ENCODE results near the gene DROSHA.

Gene DROSHA

DNA sequence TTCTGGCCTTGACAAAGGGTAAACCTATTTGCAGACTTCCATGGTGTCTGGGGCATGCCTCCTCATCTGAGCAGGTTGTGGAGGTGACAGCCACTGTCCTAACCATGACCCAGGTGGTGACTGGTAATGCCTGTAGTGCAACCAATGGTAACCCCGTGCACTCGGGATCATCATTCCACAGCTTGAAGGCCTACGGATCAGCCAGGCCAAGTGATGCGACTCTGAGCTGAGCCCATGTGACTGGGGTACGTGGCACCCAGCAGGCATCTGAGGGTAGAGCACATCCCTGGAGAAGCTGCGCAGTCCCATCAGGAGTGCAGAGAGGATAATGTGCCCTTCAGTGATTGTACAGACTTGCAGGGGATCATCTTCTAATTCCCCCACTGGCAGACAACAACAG lies 35.0 kb downstream of the DROSHA start:
- Histone ChIP-seq H3K36me3 (peaks cover 97 to 100% (median 99%) of the 10 kb centered on the region in 11 experiments), H3K4me1 (no peaks in the 10 kb centered on the region), H3K27me3 (no peaks in the 10 kb centered on the region), H4K20me1 (peaks cover 0 to 4% (median 0%) of the 10 kb centered on the region in 11 experiments; a peak in 1 of 22 replicates), H3K4me3 (no peak overlapping the region), H3K9ac (no peak overlapping the region), H3K27ac (no peak overlapping the region), H3K9me3 (replicated peaks in 1 of 11) (no peaks in the 10 kb centered on the region), H3K4me2 (no peak overlapping the region)
- no peak for TF ChIP-seq Cebpa-rat (IDR thresholded peaks at IDR 0.05)

DNA sequence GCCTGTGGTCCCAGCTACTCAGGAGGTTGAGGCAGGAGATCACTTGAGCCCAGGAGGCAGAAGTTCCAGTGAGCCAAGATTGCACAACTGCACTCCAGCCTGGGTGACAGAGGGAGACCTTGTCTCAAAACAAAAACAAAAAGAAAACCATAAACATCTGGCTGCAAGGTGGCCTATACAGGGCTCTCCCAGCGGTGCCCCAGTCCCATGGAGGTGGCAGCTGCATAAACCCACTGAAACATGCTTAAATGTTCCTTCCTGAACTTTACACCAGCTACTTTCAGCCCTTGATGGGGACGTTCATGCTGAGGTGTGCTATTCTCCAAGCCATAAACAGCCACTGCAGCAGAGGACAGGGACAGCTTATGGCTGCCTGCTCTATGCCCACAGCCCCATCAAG lies 35.6 kb downstream of the DROSHA start:
- no peaks in the 10 kb centered on the region for H3K27me3 ChIP-seq
- no peaks in the 10 kb centered on the region for H3K9me3 ChIP-seq (replicated peaks in 1 of 11)
- H3K27ac ChIP-seq = no peak overlapping the region
- H4K20me1 ChIP-seq = peaks cover 0 to 4% (median 0%) of the 10 kb centered on the region in 11 experiments; a peak in 1 of 22 replicates
- no peak for TF ChIP-seq Cebpa-rat (IDR thresholded peaks at IDR 0.05)
- H3K4me2 ChIP-seq = no peak overlapping the region
- no peaks in the 10 kb centered on the region for H3K4me1 ChIP-seq
- no peak overlapping the region for H3K4me3 ChIP-seq
- H3K9ac ChIP-seq = no peak overlapping the region
- peaks cover 97 to 100% (median 99%) of the 10 kb centered on the region in 11 experiments for H3K36me3 ChIP-seq

DNA sequence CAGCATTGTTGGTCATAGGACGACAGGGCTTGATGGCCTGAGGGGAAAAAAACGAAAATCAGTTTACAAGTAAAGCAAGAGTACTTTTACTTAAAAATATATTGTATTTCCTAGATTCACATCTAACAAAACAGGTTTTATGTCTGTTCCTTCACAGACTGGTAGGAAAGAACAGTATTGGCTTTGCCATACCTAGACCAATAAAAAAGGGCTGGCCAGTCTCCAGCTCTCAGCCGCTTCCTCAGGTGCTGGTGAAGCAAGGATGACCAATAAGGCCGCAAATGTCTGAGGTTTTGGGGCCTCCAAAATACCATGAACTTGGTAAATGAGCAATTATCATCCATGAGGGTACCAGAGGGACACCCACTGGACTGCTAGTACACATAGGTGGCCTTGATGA lies 36.6 kb downstream of the DROSHA start:
- Histone ChIP-seq H4K20me1 (peaks cover 0 to 4% (median 0%) of the 10 kb centered on the region in 11 experiments; a peak in 1 of 22 replicates), H3K4me3 (no peak overlapping the region), H3K9me3 (replicated peaks in 1 of 11) (no peaks in the 10 kb centered on the region), H3K36me3 (peaks cover 97 to 100% (median 99%) of the 10 kb centered on the region in 11 experiments), H3K4me2 (no peak overlapping the region), H3K4me1 (no peaks in the 10 kb centered on the region), H3K9ac (no peak overlapping the region), H3K27me3 (no peaks in the 10 kb centered on the region), H3K27ac (no peak overlapping the region)
- TF ChIP-seq Cebpa-rat (IDR thresholded peaks at IDR 0.05) = no peak

DNA sequence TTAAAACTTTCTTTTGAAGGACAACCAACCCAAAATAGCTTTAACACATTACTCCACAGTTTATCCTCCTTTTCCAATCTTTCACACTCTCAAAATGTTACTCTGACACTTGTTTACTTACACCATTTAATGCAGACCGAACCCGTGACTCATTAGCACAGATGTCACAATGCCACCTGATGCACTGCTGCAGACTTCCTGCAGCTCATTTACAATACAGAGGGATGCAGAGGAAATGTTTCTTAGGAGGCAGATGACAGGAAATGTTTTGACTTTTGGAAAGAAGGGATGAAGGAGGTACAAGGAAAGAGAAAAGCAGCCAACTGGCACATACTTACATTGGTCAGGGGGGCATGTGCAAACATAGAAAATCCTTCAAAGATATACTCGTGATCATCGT lies 39.0 kb downstream of the DROSHA start:
- Histone ChIP-seq H3K4me3 (no peak overlapping the region), H3K27ac (no peak overlapping the region), H4K20me1 (no peaks in the 10 kb centered on the region), H3K4me1 (no peaks in the 10 kb centered on the region), H3K9ac (no peak overlapping the region), H3K27me3 (no peaks in the 10 kb centered on the region), H3K4me2 (no peak overlapping the region), H3K36me3 (peaks cover 93 to 100% (median 99%) of the 10 kb centered on the region in 11 experiments), H3K9me3 (replicated peaks in 1 of 11) (no peaks in the 10 kb centered on the region)
- no peak for TF ChIP-seq Cebpa-rat (IDR thresholded peaks at IDR 0.05)

DNA sequence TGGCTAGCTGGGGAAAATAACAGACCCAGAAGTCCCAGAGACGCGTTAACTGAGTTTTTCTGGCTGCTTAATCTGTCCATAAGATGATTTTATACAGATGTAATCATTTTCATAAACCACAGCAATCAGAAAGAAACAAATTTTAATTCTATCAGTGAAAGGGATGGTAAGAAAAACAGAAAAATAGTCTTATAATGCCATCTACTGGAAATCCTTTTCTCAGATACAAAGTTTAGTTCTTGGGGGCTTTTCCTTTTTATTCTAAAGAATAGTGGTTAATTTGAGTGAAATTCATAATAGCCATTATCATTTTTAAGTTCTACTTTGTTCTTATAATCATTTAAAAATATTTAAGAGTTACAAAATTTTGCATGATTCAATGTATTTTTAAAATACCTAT lies 44.4 kb downstream of the DROSHA start:
- Histone ChIP-seq H4K20me1 (no peaks in the 10 kb centered on the region), H3K4me2 (no peak overlapping the region), H3K9ac (no peak overlapping the region), H3K27ac (no peak overlapping the region), H3K27me3 (no peaks in the 10 kb centered on the region), H3K4me1 (no peaks in the 10 kb centered on the region), H3K36me3 (peaks cover 75 to 100% (median 93%) of the 10 kb centered on the region in 11 experiments), H3K4me3 (no peak overlapping the region), H3K9me3 (replicated peaks in 1 of 11) (no peaks in the 10 kb centered on the region)
- TF ChIP-seq Cebpa-rat (IDR thresholded peaks at IDR 0.05) = no peak

DNA sequence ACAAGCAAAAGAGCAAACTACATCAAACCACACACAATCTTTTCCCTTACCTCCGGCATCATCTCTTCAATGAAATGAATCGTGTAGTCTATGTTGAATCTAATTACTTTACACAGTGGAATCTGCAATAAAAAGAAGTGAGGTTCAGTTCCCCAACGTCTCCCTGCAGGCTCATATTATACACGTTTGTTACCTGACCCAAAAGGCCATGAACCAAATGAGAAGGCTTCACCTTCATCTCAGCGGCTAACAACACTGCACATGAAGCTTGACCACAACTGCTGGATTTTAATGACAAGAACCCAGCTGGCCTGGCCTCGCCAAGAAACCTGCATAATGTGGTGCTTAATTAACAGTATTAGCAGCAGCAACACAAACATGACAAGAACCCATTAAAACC lies 45.5 kb downstream of the DROSHA start:
- Histone ChIP-seq H3K27me3 (no peaks in the 10 kb centered on the region), H3K36me3 (peaks cover 75 to 100% (median 93%) of the 10 kb centered on the region in 11 experiments), H3K9me3 (replicated peaks in 1 of 11) (no peaks in the 10 kb centered on the region), H3K27ac (no peak overlapping the region), H3K4me2 (no peak overlapping the region), H3K4me1 (no peaks in the 10 kb centered on the region), H3K9ac (no peak overlapping the region), H4K20me1 (no peaks in the 10 kb centered on the region), H3K4me3 (no peak overlapping the region)
- no peak for TF ChIP-seq Cebpa-rat (IDR thresholded peaks at IDR 0.05)

DNA sequence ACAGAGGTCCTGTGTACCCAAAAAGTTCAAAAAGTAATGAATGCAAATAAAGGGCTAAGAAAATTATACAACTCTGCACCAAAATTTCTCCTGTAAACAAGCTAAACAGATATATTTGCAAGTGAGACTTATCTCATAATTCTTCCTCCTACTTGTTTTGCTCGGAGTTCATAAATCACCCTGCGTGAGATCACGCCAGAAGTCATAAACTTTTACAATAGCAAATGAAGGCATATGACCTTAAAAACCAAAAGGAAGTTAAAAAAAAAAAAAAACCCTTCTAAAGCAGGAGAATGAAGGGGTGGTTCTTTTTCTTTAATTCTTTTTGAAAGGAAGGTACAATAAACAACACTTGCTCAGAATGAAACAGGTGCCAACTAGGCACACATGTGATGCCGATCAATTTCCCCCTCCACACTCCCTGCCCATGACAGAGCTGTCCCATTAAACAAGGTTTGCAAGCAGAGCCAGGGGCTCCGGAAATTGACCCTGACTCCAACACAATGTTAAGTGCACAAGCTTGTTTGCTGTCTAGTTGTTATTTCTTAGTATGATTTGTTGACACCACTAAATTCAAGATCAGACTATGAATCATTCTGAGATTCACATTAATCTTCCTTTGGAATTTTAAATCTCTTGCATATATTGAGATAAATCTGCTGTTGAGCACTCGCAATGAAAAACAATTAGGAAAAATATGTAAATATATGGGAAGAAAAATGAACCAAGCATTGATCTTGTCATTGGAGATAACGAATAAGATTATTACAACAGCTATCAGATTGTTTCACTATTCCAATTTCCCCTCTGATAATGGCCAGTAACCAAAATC lies 46.3 kb downstream of the DROSHA start:
- no peak overlapping the region for H3K9ac ChIP-seq
- H3K9me3 ChIP-seq (replicated peaks in 1 of 11) = no peaks in the 10 kb centered on the region
- no peaks in the 10 kb centered on the region for H4K20me1 ChIP-seq
- no peaks in the 10 kb centered on the region for H3K27me3 ChIP-seq
- no peak overlapping the region for H3K27ac ChIP-seq
- H3K4me1 ChIP-seq = no peaks in the 10 kb centered on the region
- peaks cover 73 to 99% (median 91%) of the 10 kb centered on the region in 11 experiments for H3K36me3 ChIP-seq
- no peak for TF ChIP-seq Cebpa-rat (IDR thresholded peaks at IDR 0.05)
- no peak overlapping the region for H3K4me2 ChIP-seq
- H3K4me3 ChIP-seq = no peak overlapping the region

DNA sequence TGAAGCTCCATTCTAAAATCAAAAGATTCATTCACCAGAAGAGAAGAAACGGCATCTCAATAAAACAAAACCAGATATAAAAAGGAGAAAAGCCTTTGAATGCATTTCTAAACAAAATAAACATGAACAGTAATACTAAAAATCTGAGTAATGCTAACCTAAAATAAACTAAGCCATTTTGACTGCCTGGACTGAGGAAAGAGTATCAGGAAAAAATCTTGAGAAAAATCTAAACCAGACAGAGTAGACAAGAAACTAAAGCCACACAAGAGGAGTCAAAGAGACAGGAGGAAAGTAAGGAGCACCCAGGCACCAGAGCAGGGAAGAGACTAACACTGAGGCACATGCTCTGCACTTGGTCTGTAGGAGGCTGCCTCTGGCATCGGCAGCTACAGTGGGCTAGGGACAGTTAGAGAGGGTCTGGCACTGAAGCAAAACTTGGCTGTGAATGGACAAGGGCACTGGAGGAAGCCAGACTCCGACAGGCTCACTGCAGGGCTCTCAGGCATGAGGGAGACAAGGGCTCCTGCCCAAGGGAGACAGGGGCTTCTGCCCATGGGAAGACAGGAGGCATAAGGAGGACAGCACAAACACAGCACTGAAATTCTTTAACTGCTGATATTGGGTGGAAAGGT lies 50.2 kb downstream of the DROSHA start:
- Histone ChIP-seq H3K27ac (no peak overlapping the region), H3K27me3 (no peaks in the 10 kb centered on the region), H3K4me1 (peaks cover 0 to 7% (median 0%) of the 10 kb centered on the region in 10 experiments; a peak in 1 of 20 replicates), H3K9ac (no peak overlapping the region), H3K4me3 (no peak overlapping the region), H4K20me1 (no peaks in the 10 kb centered on the region), H3K9me3 (replicated peaks in 1 of 11) (no peaks in the 10 kb centered on the region), H3K4me2 (no peak overlapping the region), H3K36me3 (peaks cover 58 to 81% (median 71%) of the 10 kb centered on the region in 11 experiments)
- TF ChIP-seq Cebpa-rat (IDR thresholded peaks at IDR 0.05) = no peak

DNA sequence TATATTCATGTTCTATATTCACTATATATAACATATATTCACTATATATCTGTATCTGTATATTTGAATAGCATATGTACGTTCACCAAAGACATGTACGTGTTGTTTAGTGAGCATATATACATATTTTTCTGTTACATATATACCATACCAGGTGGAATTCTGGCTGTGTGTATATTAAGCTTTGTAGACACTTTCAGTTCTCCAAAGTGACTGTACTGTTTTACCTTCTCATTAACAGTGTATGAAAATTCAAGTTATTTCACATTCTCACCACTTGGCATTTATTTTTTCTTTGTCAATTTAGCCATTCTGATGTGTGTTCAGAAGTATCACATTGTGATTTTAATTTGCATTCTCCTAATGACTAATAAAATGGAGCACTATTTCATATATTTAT lies 52.2 kb downstream of the DROSHA start:
- Histone ChIP-seq H3K36me3 (peaks cover 54 to 81% (median 69%) of the 10 kb centered on the region in 11 experiments), H4K20me1 (no peaks in the 10 kb centered on the region)
- no peak for TF ChIP-seq Cebpa-rat (IDR thresholded peaks at IDR 0.05)

More for the DNA sequence above, 52.2 kb downstream of the DROSHA start:
- no peak overlapping the region for H3K9ac ChIP-seq
- no peak overlapping the region for H3K27ac ChIP-seq
- no peaks in the 10 kb centered on the region for H3K27me3 ChIP-seq
- H3K9me3 ChIP-seq (replicated peaks in 1 of 11) = no peaks in the 10 kb centered on the region
- H3K4me3 ChIP-seq = no peak overlapping the region
- H3K4me1 ChIP-seq = peaks cover 0 to 7% (median 0%) of the 10 kb centered on the region in 10 experiments; a peak in 1 of 20 replicates
- no peak overlapping the region for H3K4me2 ChIP-seq
